Cardiac fibroblast (primary cell): ENCODE data around the gene LINGO3.
A peak's percentile ranks its signal among the peaks of the same experiment; 100 is the strongest.
"Not testable (repeated sequence)": the region's sequence is repeated elsewhere in the genome, so short reads cannot be mapped to it uniquely, and the experiment has no call there.

Source experiments
- DNase-seq, 2 donors: peaks; one replicate each; pipeline versions ENCODE4 v3.0.0 to v3.0.0-alpha.2; 2010; ENCODE audit warnings: low read depth in 2 of 2
- H3K4me3 ChIP-seq, 2 donors: replicated peaks in 1 of 2; 1 replicate in 1 of 2; 2 replicates in 1 of 2; pipeline ENCODE4 v1.5.1; 2011; ENCODE audit warnings: low read depth in 2 of 2, low read length in 2 of 2, mild to moderate bottlenecking in 2 of 2, moderate library complexity in 1 of 2
- TF ChIP-seq, protein P1 (sequence below): IDR thresholded peaks from one replicate; pipeline ENCODE4 v1.5.1; 2011; ENCODE audit warnings: low read depth, mild to moderate bottlenecking, low read length, inconsistent platforms

The LINGO3 gene

DNA sequence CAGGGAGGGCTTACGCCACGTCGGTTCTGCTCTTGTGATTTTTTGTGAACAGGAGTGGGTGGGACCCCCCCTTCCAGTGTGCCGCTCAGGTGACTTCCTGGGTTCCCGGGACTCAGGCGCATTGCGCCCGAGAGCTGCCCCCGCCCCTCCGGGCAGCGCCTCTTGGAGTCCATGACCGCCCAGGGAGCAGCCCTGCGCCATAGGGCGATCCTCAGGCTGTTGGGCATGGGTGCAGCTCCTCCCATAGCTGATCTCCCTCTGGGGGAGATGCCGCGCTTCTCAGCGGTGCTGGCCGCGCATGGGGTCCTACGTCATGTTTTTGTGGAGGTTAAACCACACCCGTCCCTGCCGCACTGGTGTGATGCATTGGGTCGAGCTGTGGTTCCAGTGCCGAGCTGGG lies 44.2 kb upstream of the LINGO3 start:
- TF ChIP-seq, protein P1, sequence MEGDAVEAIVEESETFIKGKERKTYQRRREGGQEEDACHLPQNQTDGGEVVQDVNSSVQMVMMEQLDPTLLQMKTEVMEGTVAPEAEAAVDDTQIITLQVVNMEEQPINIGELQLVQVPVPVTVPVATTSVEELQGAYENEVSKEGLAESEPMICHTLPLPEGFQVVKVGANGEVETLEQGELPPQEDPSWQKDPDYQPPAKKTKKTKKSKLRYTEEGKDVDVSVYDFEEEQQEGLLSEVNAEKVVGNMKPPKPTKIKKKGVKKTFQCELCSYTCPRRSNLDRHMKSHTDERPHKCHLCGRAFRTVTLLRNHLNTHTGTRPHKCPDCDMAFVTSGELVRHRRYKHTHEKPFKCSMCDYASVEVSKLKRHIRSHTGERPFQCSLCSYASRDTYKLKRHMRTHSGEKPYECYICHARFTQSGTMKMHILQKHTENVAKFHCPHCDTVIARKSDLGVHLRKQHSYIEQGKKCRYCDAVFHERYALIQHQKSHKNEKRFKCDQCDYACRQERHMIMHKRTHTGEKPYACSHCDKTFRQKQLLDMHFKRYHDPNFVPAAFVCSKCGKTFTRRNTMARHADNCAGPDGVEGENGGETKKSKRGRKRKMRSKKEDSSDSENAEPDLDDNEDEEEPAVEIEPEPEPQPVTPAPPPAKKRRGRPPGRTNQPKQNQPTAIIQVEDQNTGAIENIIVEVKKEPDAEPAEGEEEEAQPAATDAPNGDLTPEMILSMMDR = no peak
- DNase-seq = no peak
- H3K4me3 ChIP-seq = no peak overlapping the region

- H3K4me3 ChIP-seq = no peak overlapping the region
- DNase-seq = no peak
- TF ChIP-seq, protein P1 = no peak
Measured at GRCh38 chr19:2351591-2351990, 43.6 kb upstream of the LINGO3 start.

- H3K4me3 ChIP-seq = no peak overlapping the region
- TF ChIP-seq, protein P1 = no peak
- no peak for DNase-seq
Measured at GRCh38 chr19:2350656-2351055, 42.7 kb upstream of the LINGO3 start.

DNA sequence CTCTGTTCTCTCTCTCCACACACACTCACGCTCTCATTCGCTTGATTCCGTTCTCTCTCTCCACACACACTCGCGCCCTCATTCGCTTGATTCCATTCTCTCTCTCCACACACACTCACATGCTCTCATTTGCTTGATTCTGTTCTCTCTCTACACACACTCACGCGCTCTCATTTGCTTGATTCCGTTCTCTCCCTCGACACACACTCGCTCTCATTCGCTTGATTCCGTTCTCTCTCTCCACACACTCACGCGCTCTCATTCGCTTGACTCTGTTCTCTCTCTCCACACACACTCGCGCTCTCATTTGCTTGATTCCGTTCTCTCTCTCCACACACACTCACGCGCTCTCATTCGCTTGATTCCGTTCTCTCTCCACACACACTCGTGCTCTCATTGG lies 41.9 kb upstream of the LINGO3 start:
- H3K4me3 ChIP-seq, DNase-seq: not testable (repeated sequence)

GRCh38 chr19:2345794-2346663 lies 38.1 kb upstream of the LINGO3 start:
- TF ChIP-seq, protein P1 = no peak
- H3K4me3 ChIP-seq = no peak overlapping the region
- DNase-seq = peak; percentile 21 to 37

DNA sequence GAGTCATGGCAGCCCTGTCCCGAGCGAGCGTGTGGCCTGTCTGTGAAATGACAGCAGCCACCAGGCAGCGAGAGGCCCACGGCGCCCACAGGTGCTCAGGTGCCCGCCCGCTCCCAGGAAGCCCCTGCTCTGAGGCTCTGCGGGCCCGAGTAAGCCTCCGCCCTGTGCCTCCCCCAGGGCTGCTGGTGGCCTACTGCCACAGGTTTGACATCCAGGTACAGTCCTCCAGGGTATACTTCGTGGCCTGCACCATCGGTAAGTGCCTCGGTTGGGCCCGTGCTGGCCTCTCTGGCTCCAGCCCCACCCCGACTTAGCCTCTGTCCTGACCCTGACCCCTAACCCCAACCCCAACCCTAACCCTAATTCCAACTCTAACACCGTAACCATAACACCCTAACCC lies 37.1 kb upstream of the LINGO3 start:
- no peak for DNase-seq
- no peak overlapping the region for H3K4me3 ChIP-seq
- TF ChIP-seq, protein P1 = no peak

DNA sequence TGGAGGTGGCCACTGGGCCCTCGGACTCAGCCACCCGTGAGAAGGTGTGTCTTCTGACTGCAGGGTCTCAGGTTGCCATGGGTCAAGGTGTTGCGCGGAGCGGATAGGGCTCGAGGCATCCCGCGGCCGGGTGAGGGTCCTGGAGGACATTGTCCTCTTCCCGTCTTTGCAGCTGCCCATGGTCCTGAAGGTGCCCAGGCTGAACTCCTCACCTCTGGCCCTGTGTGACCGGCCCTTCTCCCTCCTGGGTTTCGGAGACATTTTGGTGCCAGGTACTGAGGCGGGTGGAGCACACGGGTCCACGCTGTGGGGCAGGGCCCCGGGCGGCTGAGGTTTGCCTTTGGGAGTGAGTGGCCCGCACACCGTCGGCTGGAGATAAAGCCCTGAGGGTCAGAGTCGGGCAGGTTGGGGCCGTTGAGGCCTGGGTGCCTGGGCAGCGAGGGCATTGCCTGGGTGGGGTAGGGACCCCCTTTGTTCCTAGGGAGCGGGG lies 36.5 kb upstream of the LINGO3 start:
- no peak for DNase-seq

More for the DNA sequence above, 36.5 kb upstream of the LINGO3 start:
- no peak overlapping the region for H3K4me3 ChIP-seq
- TF ChIP-seq, protein P1 = no peak
